ENCODE results near the gene PPP2R3B.

DNA sequence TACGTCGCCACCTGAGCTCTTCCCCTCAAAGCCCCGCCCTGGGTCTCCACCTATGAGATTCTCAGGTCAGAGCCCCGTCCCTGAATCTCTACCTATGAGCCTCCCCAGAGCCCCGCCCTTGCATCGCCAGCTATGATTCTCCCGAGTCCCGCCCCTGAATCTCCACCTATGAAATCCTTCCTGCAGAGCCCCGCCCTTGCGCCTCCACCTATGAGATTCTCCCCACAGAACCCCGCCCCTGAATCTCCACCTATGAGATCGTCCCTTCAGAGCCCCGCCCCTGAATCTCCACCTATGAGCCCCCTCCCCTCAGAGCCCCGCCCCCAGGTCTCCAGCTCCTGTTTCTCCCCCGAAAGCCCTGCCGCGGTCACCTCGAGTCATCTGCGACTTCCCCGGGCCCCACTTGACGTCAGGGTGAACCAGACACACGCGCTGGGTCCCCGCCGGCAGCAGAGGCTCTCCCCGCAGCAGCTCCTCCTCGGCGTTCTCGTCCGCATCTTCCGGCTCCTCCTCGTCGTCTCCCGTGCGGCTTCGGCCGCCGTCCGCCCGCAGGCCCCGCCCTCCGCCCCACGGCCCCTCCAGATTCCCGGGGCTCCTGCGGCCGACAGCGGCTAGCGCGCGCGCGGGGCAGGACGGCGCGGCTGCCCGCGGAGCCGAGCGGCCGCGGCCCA, 68.5 kb downstream of the PPP2R3B start:
- TF ChIP-seq, protein P1, sequence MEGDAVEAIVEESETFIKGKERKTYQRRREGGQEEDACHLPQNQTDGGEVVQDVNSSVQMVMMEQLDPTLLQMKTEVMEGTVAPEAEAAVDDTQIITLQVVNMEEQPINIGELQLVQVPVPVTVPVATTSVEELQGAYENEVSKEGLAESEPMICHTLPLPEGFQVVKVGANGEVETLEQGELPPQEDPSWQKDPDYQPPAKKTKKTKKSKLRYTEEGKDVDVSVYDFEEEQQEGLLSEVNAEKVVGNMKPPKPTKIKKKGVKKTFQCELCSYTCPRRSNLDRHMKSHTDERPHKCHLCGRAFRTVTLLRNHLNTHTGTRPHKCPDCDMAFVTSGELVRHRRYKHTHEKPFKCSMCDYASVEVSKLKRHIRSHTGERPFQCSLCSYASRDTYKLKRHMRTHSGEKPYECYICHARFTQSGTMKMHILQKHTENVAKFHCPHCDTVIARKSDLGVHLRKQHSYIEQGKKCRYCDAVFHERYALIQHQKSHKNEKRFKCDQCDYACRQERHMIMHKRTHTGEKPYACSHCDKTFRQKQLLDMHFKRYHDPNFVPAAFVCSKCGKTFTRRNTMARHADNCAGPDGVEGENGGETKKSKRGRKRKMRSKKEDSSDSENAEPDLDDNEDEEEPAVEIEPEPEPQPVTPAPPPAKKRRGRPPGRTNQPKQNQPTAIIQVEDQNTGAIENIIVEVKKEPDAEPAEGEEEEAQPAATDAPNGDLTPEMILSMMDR (optimal IDR thresholded peaks at IDR 0.05 in 1 of 3, IDR thresholded peaks at IDR 0.05 in 1 of 3, conservative IDR thresholded peaks at IDR 0.05 in 1 of 3; ENCODE audit: extremely low read depth in 1 of 3, insufficient read depth in 2 of 3, low read length in 3 of 3), result no peak
- no peak for TF ChIP-seq EZH2 (IDR thresholded peaks at IDR 0.05; ENCODE audit: low read length)
